ENCODE results near the gene PPP6R3. TPM values are rescaled to one million over a fixed set of nuclear protein-coding genes. Genes with fewer than 3 reads are reported as not detected.

Gene PPP6R3
- total RNA-seq, result 142 and 157 TPM in 2 replicates

- Mint-ChIP-seq H3K4me3 (peak within 1 kb of the TSS; percentile 86), H3K4me1 (ENCODE audit: low read depth) (peaks cover 37% of the 10 kb centered on the region), H3K27ac (peak within 1 kb of the TSS; percentile 91), H3K36me3 (ENCODE audit: low read depth) (peaks cover 11% of the 10 kb centered on the region), H3K27me3 (ENCODE audit: insufficient read depth) (no peaks in the 10 kb centered on the region), H3K9me3 (no peaks in the 10 kb centered on the region)
- intact Hi-C loops (cut with micrococcal nuclease), result loop anchor here (1.0 to 10.0 kb wide), 12 partner anchors 11 to 1214 kb away; partner anchors contain the start of genes C11orf24, CDK2AP2, CPT1A and KMT5B
- no peak for DNase-seq (ENCODE audit: low spot score)
Observed at GRCh38 chr11:68460741-68461574, at the start of gene PPP6R3. TSS of gene PPP6R3 (plus strand) at chr11:68460752. CDS start at chr11:68537665, 76,913 bp downstream.

DNA sequence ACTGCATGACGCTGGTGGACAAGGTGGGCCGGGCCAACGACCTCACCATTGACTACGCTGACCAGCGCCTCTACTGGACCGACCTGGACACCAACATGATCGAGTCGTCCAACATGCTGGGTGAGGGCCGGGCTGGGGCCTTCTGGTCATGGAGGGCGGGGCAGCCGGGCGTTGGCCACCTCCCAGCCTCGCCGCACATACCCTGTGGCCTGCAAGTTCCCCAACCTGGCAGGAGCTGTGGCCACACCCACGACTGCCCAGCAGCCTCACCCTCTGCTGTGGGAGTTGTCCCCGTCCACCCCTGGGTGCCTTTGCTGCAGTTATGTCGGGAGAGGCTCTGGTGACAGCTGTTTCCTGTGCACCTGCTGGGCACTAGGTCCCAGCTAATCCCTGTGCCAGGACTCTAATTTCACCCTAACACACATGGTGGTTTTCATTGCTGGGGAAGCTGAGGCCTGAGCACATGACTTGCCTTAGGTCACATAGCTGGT lies 49.0 kb upstream of the PPP6R3 start:
- intact Hi-C loops (cut with micrococcal nuclease), result no loop called here
- H3K4me3 Mint-ChIP-seq, result no peak overlapping the region
- peaks cover 6% of the 10 kb centered on the region for H3K36me3 Mint-ChIP-seq (ENCODE audit: low read depth)
- no peaks in the 10 kb centered on the region for H3K9me3 Mint-ChIP-seq
- no peaks in the 10 kb centered on the region for H3K27me3 Mint-ChIP-seq (ENCODE audit: insufficient read depth)
- DNase-seq (ENCODE audit: low spot score), result no peak
- H3K4me1 Mint-ChIP-seq (ENCODE audit: low read depth), result no peaks in the 10 kb centered on the region
- no peak overlapping the region for H3K27ac Mint-ChIP-seq

- Mint-ChIP-seq H3K4me3 (no peak overlapping the region), H3K27me3 (ENCODE audit: insufficient read depth) (no peaks in the 10 kb centered on the region), H3K27ac (no peak overlapping the region), H3K4me1 (ENCODE audit: low read depth) (peaks cover 6% of the 10 kb centered on the region), H3K36me3 (ENCODE audit: low read depth) (peaks cover 5% of the 10 kb centered on the region), H3K9me3 (no peaks in the 10 kb centered on the region)
- intact Hi-C loops (cut with micrococcal nuclease), result no loop called here
- DNase-seq (ENCODE audit: low spot score), result no peak
Observed at GRCh38 chr11:68412593-68413475, 47.7 kb upstream of the PPP6R3 start.

DNA sequence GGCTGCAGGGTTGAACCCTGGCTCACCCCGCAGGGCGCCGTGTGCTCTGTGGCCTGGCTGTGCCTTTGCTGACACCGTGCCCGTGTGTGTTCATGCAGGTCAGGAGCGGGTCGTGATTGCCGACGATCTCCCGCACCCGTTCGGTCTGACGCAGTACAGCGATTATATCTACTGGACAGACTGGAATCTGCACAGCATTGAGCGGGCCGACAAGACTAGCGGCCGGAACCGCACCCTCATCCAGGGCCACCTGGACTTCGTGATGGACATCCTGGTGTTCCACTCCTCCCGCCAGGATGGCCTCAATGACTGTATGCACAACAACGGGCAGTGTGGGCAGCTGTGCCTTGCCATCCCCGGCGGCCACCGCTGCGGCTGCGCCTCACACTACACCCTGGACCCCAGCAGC lies 47.0 kb upstream of the PPP6R3 start:
- peaks cover 3% of the 10 kb centered on the region for H3K36me3 Mint-ChIP-seq (ENCODE audit: low read depth)
- intact Hi-C loops (cut with micrococcal nuclease), result no loop called here
- H3K27me3 Mint-ChIP-seq (ENCODE audit: insufficient read depth), result no peaks in the 10 kb centered on the region
- DNase-seq (ENCODE audit: low spot score), result no peak
- H3K27ac Mint-ChIP-seq, result no peak overlapping the region
- H3K4me3 Mint-ChIP-seq, result no peak overlapping the region
- H3K4me1 Mint-ChIP-seq (ENCODE audit: low read depth), result peaks cover 6% of the 10 kb centered on the region
- H3K9me3 Mint-ChIP-seq, result no peaks in the 10 kb centered on the region

DNA sequence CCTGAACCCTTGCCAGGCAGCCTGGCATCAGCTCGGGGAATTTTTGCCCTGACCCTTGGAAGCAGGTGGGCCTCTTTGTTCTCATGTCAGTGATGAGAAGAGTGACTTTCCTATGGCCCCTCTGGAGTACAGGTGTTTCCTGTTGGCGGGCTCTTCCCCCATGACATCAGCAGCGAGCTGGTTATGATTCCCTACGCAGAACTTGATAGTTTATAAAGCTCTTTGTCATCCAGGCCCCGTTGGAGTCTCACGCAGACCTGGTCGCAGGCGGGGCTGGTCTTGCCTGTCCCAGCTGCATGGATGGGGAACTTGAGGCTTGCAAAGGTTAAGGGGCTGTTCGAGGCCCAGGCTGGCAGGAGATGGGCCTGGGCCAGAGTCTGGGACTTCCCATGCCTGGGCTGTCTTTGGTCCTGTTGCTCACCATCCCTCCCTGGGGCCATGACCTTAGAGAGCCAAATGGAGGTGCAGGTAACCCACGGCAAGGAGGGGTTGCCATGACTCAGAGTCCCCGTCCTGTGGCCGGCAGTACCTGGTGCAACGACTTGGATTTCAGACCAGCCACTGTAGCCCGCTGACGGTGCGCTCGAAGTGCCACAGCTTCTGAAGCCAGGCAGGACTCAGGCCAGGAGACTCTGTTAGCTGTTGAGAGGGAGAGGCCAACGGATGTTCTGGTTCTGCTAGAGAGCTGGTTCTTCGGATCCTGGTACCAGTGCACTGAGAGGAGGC lies 45.9 kb upstream of the PPP6R3 start:
- Mint-ChIP-seq H3K4me3 (no peak overlapping the region), H3K36me3 (ENCODE audit: low read depth) (peaks cover 3% of the 10 kb centered on the region), H3K27ac (no peak overlapping the region), H3K9me3 (no peaks in the 10 kb centered on the region), H3K4me1 (ENCODE audit: low read depth) (peaks cover 6% of the 10 kb centered on the region), H3K27me3 (ENCODE audit: insufficient read depth) (no peaks in the 10 kb centered on the region)
- intact Hi-C loops (cut with micrococcal nuclease), result no loop called here
- DNase-seq (ENCODE audit: low spot score), result no peak

DNA sequence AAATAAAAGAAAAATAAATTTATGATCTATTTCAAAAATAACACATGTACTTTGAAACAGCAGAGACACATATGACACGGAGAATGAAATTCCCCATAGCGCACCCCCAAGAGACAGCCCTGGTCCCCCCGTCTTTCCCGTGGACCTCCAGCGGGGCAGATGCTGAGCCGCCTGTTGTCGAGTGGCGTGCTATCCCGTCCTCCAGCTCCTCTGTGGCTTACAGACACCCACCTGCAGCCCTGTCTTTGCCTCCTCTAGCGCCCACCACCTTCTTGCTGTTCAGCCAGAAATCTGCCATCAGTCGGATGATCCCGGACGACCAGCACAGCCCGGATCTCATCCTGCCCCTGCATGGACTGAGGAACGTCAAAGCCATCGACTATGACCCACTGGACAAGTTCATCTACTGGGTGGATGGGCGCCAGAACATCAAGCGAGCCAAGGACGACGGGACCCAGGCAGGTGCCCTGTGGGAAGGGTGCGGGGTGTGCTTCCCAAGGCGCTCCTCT lies 44.4 kb upstream of the PPP6R3 start:
- Mint-ChIP-seq H3K4me3 (no peak overlapping the region), H3K36me3 (ENCODE audit: low read depth) (peaks cover 5% of the 10 kb centered on the region), H3K27me3 (ENCODE audit: insufficient read depth) (no peaks in the 10 kb centered on the region), H3K9me3 (no peaks in the 10 kb centered on the region), H3K4me1 (ENCODE audit: low read depth) (peaks cover 6% of the 10 kb centered on the region), H3K27ac (no peak overlapping the region)
- intact Hi-C loops (cut with micrococcal nuclease), result no loop called here
- no peak for DNase-seq (ENCODE audit: low spot score)

- H3K36me3 Mint-ChIP-seq (ENCODE audit: low read depth), result peaks cover 5% of the 10 kb centered on the region
- no peak overlapping the region for H3K4me3 Mint-ChIP-seq
- H3K27ac Mint-ChIP-seq, result no peak overlapping the region
- intact Hi-C loops (cut with micrococcal nuclease), result no loop called here
- no peak for DNase-seq (ENCODE audit: low spot score)
- no peaks in the 10 kb centered on the region for H3K9me3 Mint-ChIP-seq
- no peaks in the 10 kb centered on the region for H3K27me3 Mint-ChIP-seq (ENCODE audit: insufficient read depth)
- H3K4me1 Mint-ChIP-seq (ENCODE audit: low read depth), result peaks cover 6% of the 10 kb centered on the region
Observed at GRCh38 chr11:68418648-68419047, 41.9 kb upstream of the PPP6R3 start.

DNA sequence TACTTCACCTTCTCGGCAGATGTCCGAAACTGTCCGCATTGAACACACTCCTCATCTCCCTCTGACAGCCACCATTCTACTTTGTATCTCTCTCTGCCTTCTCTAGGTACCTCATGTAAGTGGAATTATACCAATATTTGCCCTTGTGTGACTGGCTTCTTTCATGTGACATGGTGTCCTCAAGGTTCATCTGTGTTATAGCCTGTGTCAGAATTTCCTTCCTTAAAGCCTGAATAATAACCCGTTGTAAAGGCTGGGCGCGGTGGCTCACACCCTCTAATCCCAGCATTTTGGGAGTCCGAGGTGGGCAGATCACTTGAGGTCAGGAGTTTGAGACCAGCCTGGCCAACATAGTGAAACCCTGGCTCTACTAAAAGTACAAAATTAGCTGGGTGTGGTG lies 40.4 kb upstream of the PPP6R3 start:
- Mint-ChIP-seq H3K27me3 (ENCODE audit: insufficient read depth) (no peaks in the 10 kb centered on the region), H3K4me1 (ENCODE audit: low read depth) (peaks cover 6% of the 10 kb centered on the region), H3K36me3 (ENCODE audit: low read depth) (peaks cover 9% of the 10 kb centered on the region), H3K9me3 (no peaks in the 10 kb centered on the region), H3K27ac (no peak overlapping the region), H3K4me3 (no peak overlapping the region)
- intact Hi-C loops (cut with micrococcal nuclease), result no loop called here
- DNase-seq (ENCODE audit: low spot score), result no peak

DNA sequence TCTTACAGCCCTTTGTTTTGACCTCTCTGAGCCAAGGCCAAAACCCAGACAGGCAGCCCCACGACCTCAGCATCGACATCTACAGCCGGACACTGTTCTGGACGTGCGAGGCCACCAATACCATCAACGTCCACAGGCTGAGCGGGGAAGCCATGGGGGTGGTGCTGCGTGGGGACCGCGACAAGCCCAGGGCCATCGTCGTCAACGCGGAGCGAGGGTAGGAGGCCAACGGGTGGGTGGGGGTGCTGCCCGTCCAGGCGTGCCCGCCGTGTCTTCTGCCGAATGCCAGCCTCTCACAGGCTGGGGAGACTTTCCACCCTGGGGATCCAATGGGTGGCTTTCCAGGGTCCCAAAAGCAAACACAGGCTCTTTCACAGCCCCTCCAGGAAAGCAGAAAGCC lies 37.1 kb upstream of the PPP6R3 start:
- DNase-seq (ENCODE audit: low spot score), result no peak
- Mint-ChIP-seq H3K36me3 (ENCODE audit: low read depth) (peaks cover 11% of the 10 kb centered on the region), H3K9me3 (peaks cover 3% of the 10 kb centered on the region), H3K27me3 (ENCODE audit: insufficient read depth) (no peaks in the 10 kb centered on the region), H3K4me1 (ENCODE audit: low read depth) (no peaks in the 10 kb centered on the region), H3K4me3 (no peak overlapping the region), H3K27ac (no peak overlapping the region)
- intact Hi-C loops (cut with micrococcal nuclease), result no loop called here

DNA sequence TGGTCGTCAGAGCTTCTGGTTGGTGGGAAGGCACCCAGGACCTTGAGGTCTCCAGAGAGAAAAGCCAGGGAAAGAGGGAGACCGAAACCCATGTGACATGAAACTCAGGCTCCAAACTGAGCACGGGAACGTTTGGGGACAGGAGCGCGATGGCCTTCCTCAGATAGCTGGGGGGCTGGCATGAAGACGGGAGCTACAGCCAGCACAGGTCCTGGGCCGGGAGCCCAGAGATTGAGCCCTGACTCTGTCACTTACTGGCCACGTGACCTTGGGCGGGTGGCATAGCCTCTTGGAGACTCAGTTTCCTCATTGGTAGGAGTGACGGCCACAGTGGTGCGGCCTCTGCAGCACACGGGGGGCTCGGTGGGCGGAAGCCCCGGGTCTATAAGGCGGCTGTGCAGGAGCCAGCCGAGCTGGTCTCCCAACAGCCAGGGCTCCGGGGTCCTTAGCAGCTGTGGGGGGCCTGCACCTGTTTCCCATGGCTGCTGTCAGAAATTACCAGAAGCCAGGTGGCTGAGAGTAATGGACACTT lies 36.4 kb upstream of the PPP6R3 start:
- Mint-ChIP-seq H3K27ac (no peak overlapping the region), H3K4me3 (no peak overlapping the region), H3K4me1 (ENCODE audit: low read depth) (no peaks in the 10 kb centered on the region), H3K36me3 (ENCODE audit: low read depth) (peaks cover 15% of the 10 kb centered on the region), H3K9me3 (peaks cover 9% of the 10 kb centered on the region), H3K27me3 (ENCODE audit: insufficient read depth) (no peaks in the 10 kb centered on the region)
- DNase-seq (ENCODE audit: low spot score), result no peak
- intact Hi-C loops (cut with micrococcal nuclease), result no loop called here

DNA sequence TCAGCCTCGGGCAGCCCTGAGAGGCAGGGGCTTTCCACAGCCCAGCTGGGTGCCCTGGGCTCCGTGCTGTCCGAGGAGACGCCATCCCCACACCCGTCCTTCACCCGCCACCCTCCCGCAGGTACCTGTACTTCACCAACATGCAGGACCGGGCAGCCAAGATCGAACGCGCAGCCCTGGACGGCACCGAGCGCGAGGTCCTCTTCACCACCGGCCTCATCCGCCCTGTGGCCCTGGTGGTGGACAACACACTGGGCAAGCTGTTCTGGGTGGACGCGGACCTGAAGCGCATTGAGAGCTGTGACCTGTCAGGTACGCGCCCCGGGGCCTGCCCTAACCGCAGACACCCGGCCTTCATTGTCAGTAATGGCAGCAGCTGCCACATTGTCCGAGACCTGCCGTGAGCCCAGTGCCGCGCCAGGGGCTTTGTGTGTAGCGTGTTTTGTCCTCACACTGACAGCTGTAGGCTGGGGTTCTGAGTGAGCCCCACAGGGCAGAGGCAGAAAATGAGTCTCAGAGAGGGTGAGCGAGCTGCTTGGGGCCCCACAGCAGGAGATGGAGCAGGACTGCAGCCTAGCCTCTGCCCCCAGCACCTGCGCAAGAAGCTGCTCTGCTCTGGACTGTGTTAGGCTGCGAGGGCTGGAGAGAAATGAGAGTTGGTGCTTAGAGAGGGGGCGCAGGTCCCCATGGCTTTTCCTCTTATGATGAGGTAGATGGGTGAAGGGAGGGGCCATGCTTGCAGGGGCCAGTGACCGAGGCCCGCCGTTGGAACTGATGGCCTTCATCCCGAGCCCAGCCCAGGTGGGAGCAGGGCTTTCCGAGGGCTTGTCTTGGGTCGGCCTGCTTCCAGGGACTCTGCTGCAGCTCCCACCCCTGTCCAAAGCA lies 35.3 kb upstream of the PPP6R3 start:
- intact Hi-C loops (cut with micrococcal nuclease), result no loop called here
- Mint-ChIP-seq H3K27ac (no peak overlapping the region), H3K4me3 (no peak overlapping the region), H3K4me1 (ENCODE audit: low read depth) (no peaks in the 10 kb centered on the region), H3K9me3 (peaks cover 16% of the 10 kb centered on the region), H3K36me3 (ENCODE audit: low read depth) (peaks cover 24% of the 10 kb centered on the region), H3K27me3 (ENCODE audit: insufficient read depth) (no peaks in the 10 kb centered on the region)
- DNase-seq (ENCODE audit: low spot score), result no peak

Measured in activated T-helper 1 cell treated with anti-CD3 and anti-CD28 coated beads, Interleukin-12 subunit alpha, Interleukin-12 subunit beta, Interleukin-2, Interleukin-4 antibody, amounts not matched to agents 30 ng/mL and 10 ng/mL and 1 ng/mL, durations not matched to agents 14 hours and 24 hours and 36 hours (primary cell).